IMR-90 (cell line): ENCODE results near the gene PERM1. TPM values are rescaled to one million over a fixed set of nuclear protein-coding genes. Genes with fewer than 3 reads are reported as not detected.

ENCODE experiments used
- ATAC-seq: fragments of 200-7000 bp; cut with Tn5 transposase; 2 replicates; pipeline ENCODE4 v1.9.1; 2020; ENCODE audit warnings: low read depth, mild to moderate bottlenecking, moderate library complexity
- BruUV-seq: library from RNA; stranded (reverse); fragments of 400-500 nt; replicated peaks from 2 replicates; lab custom pipeline; 2021; lab: Mats Ljungman, UMichigan
- CTCF ChIA-PET: fragments of 300-600 bp; formaldehyde crosslinking; extraction: SDS; loops from one replicate; lab custom pipeline; 2021; ENCODE audit warnings: antibody characterized with exemption; lab: Yijun Ruan, JAX
- POLR2A ChIA-PET: fragments of 300-600 bp; sonication (Branson Sonifier 250); formaldehyde crosslinking; loops from one replicate; lab custom pipeline; 2022; ENCODE audit warnings: antibody characterized with exemption; ENCODE audit not compliant: unreplicated experiment; lab: Charles Lee
- DNase-seq: peaks from one replicate; pipeline ENCODE4 v3.0.0; 2013
- H2AFZ ChIP-seq: replicated peaks from 2 replicates; pipeline ENCODE3; 2013; ENCODE audit warnings: low read length, mild to moderate bottlenecking; ENCODE audit not compliant: poor library complexity
- H2AK5ac ChIP-seq: 2 replicates; pipeline ENCODE4 v1.6.1; 2013; ENCODE audit warnings: low read depth, low read length, inconsistent platforms
- H2AK9ac ChIP-seq: replicated peaks from 2 replicates; pipeline ENCODE3; 2013; ENCODE audit warnings: mild to moderate bottlenecking, low read depth, low read length, moderate library complexity; ENCODE audit not compliant: poor library complexity
- H2BK120ac ChIP-seq: 2 replicates; pipeline ENCODE4 v1.6.1; 2013; ENCODE audit warnings: low read depth, low read length, inconsistent platforms
- H2BK15ac ChIP-seq: 3 replicates; pipeline ENCODE4 v1.6.1; 2013; ENCODE audit warnings: low read depth, low read length, inconsistent platforms
- H2BK20ac ChIP-seq: 2 replicates; pipeline ENCODE4 v1.6.1; 2013; ENCODE audit warnings: low read depth, mild to moderate bottlenecking, inconsistent platforms, low read length, moderate library complexity
- H2BK5ac ChIP-seq: 2 replicates; pipeline ENCODE4 v1.6.1; 2013; ENCODE audit warnings: mild to moderate bottlenecking, low read depth, low read length, inconsistent platforms; ENCODE audit not compliant: poor library complexity, severe bottlenecking
- H3K14ac ChIP-seq: replicated peaks from 2 replicates; pipeline ENCODE4 v1.6.1; 2013; ENCODE audit warnings: low read depth, low read length, inconsistent platforms
- H3K18ac ChIP-seq: 2 replicates; pipeline ENCODE4 v1.6.1; 2013; ENCODE audit warnings: low read depth, low read length, control low read depth
- H3K23ac ChIP-seq: 2 replicates; pipeline ENCODE4 v1.6.1; 2013; ENCODE audit warnings: low read depth, low read length, inconsistent platforms
- H3K27ac ChIP-seq: 2 replicates; pipeline ENCODE4 v1.5.1; 2013; ENCODE audit warnings: mild to moderate bottlenecking, control low read depth, low read length; ENCODE audit not compliant: insufficient read depth
- H3K27me3 ChIP-seq: 2 replicates; pipeline ENCODE4 v1.6.1; 2013; ENCODE audit warnings: low read length; ENCODE audit not compliant: control insufficient read depth, insufficient read depth
- H3K36me3 ChIP-seq: 2 replicates; pipeline ENCODE4 v1.6.1; 2013; ENCODE audit warnings: low read length, mixed read lengths; ENCODE audit not compliant: control insufficient read depth, insufficient read depth
- H3K4ac ChIP-seq: 2 replicates; pipeline ENCODE4 v1.6.1; 2013; ENCODE audit warnings: low read depth, low read length, inconsistent platforms
- H3K4me1 ChIP-seq: 2 replicates; pipeline ENCODE4 v1.6.1; 2013; ENCODE audit warnings: low read length, mixed read lengths; ENCODE audit not compliant: control insufficient read depth, insufficient read depth
- H3K4me2 ChIP-seq: 2 replicates; pipeline ENCODE4 v1.6.1; 2013; ENCODE audit warnings: low read depth, mild to moderate bottlenecking, control low read depth, low read length, moderate library complexity
- H3K4me3 ChIP-seq: 2 replicates; pipeline ENCODE4 v1.5.1; 2013; ENCODE audit warnings: low read depth, mild to moderate bottlenecking, control low read depth, low read length, moderate library complexity; ENCODE audit not compliant: insufficient read depth
- H3K56ac ChIP-seq: 2 replicates; pipeline ENCODE4 v1.6.1; 2013; ENCODE audit warnings: low read length, inconsistent platforms; ENCODE audit not compliant: insufficient read depth; ENCODE audit errors: extremely low read depth
- H3K79me1 ChIP-seq, 2 experiments: 2 replicates each; pipeline ENCODE4 v1.6.1; 2013; ENCODE audit warnings: low read length in 2 of 2, inconsistent platforms in 1 of 2, low read depth in 1 of 2
- H3K9ac ChIP-seq: 2 replicates; pipeline ENCODE4 v1.6.1; 2013; ENCODE audit warnings: low read depth, low read length, control low read depth
- H3K9me1 ChIP-seq: 2 replicates; pipeline ENCODE4 v1.6.1; 2013; ENCODE audit warnings: low read length, inconsistent platforms; ENCODE audit not compliant: insufficient read depth
- H3K9me3 ChIP-seq: 2 replicates; pipeline ENCODE4 v1.6.1; 2013; ENCODE audit warnings: low read length; ENCODE audit not compliant: control insufficient read depth, insufficient read depth
- H4K20me1 ChIP-seq: 2 replicates; pipeline ENCODE4 v1.6.1; 2013; ENCODE audit warnings: low read length, inconsistent platforms; ENCODE audit not compliant: insufficient read depth
- H4K5ac ChIP-seq: 2 replicates; pipeline ENCODE4 v1.6.1; 2013; ENCODE audit warnings: mild to moderate bottlenecking, low read depth, low read length, control low read depth
- H4K8ac ChIP-seq, 2 experiments: 2 replicates each; pipeline ENCODE4 v1.6.1; 2013; ENCODE audit warnings: low read depth in 2 of 2, low read length in 2 of 2, control low read depth in 1 of 2, inconsistent platforms in 1 of 2
- H4K91ac ChIP-seq: 2 replicates; pipeline ENCODE4 v1.6.1; 2013; ENCODE audit warnings: low read depth, low read length, inconsistent platforms; ENCODE audit not compliant: insufficient read depth
- BHLHE40 ChIP-seq: fragments of 150-350 bp; IDR thresholded peaks from 2 replicates; pipeline ENCODE4 v1.6.1; 2016; ENCODE audit warnings: mild to moderate bottlenecking, low read depth, low read length
- CEBPB ChIP-seq: IDR thresholded peaks from 2 replicates; pipeline ENCODE4 v1.6.1; 2012; ENCODE audit warnings: low read depth, low read length, improper control_type of control experiment
- MAZ ChIP-seq: IDR thresholded peaks from 2 replicates; pipeline ENCODE4 v1.6.1; 2012; ENCODE audit warnings: low read depth, mild to moderate bottlenecking, low read length, improper control_type of control experiment, moderate library complexity, borderline replicate concordance
- MXI1 ChIP-seq: IDR thresholded peaks from 2 replicates; pipeline ENCODE4 v1.6.1; 2012; ENCODE audit warnings: low read depth, mild to moderate bottlenecking, low read length, moderate library complexity, borderline replicate concordance
- NFE2L2 ChIP-seq: fragments of 150-350 bp; IDR thresholded peaks from 2 replicates; pipeline ENCODE4 v1.6.1; 2016; ENCODE audit warnings: low read depth, mild to moderate bottlenecking, low read length
- POLR2A ChIP-seq: IDR thresholded peaks from 2 replicates; pipeline ENCODE4 v1.6.1; 2012; ENCODE audit warnings: mild to moderate bottlenecking, low read depth, low read length
- RCOR1 ChIP-seq: IDR thresholded peaks from 2 replicates; pipeline ENCODE4 v1.6.1; 2012; ENCODE audit warnings: mild to moderate bottlenecking, low read length, improper control_type of control experiment; ENCODE audit not compliant: insufficient replicate concordance
- RFX5 ChIP-seq: IDR thresholded peaks from 2 replicates; pipeline ENCODE4 v1.8.0; 2012; ENCODE audit warnings: low read depth, mild to moderate bottlenecking, low read length, moderate library complexity
- SMC3 ChIP-seq: fragments of 150-350 bp; IDR thresholded peaks from 2 replicates; pipeline ENCODE4 v1.6.1; 2016; ENCODE audit warnings: low read depth, mild to moderate bottlenecking, antibody characterized with exemption, low read length, moderate library complexity
- whole genome bisulfite sequencing, 2 experiments: methylation state at CpG; one replicate each; pipeline versions ENCODE4 v1.1.5 to v1.1.7; 2013; ENCODE audit warnings: missing lambda C conversion rate in 2 of 2; ENCODE audit not compliant: insufficient read length in 1 of 2; ENCODE audit errors: extremely low coverage in 2 of 2; 5-methylcytosine and 5-hydroxymethylcytosine counted together
- dilution Hi-C: fragments of 300-500 bp; cut with HindIII; formaldehyde crosslinking; loops from one replicate; pipeline ENCODE4 v1.14.3; 2018; ENCODE audit warnings: low sequenced_read_pairs; ENCODE audit not compliant: unreplicated experiment
- in situ Hi-C: fragments of 300-500 bp; cut with MboI; formaldehyde crosslinking; loops from 3 replicates; pipeline ENCODE4 v1.14.3; 2019; ENCODE audit warnings: low sequenced_read_pairs, inconsistent platforms, mixed read lengths
- intact Hi-C: fragments of 100-400 bp; cut with micrococcal nuclease; formaldehyde crosslinking; loops from 2 replicates; pipeline ENCODE4 v1.10.0; 2022
- polyA plus RNA-seq, 3 experiments: library from polyadenylated mRNA; depleted of rRNA; stranded (reverse); fragments of >200 nt; gene quantifications; 2 replicates each; pipeline ENCODE4 v1.2.3, GENCODE V29; 2012; ENCODE audit warnings: low replicate concordance in 1 of 3
- total RNA-seq: library from RNA; depleted of rRNA; stranded (reverse); fragments of >200 nt; gene quantifications from 2 replicates; pipeline ENCODE4 v1.2.3, GENCODE V29; 2012
- TF ChIP-seq, protein P1 (sequence below): fragments of 150-350 bp; IDR thresholded peaks from 2 replicates; pipeline ENCODE4 v1.6.1; 2016; ENCODE audit warnings: low read depth, mild to moderate bottlenecking, low read length, moderate library complexity, borderline replicate concordance
- TF ChIP-seq, protein P2 (sequence below): conservative IDR thresholded peaks from 2 replicates; pipeline ENCODE4 v1.5.1; 2012; ENCODE audit warnings: mild to moderate bottlenecking, low read depth, low read length, improper control_type of control experiment

Gene PERM1
- total and polyA plus RNA-seq, 2 of the 4 experiments (the other 2 are of a cell fraction), result not detected

- H2BK5ac ChIP-seq, result no peak overlapping the region
- TF ChIP-seq RFX5, result no peak
- TF ChIP-seq POLR2A, result no peak
- TF ChIP-seq MXI1, result no peak
- TF ChIP-seq, protein P1, sequence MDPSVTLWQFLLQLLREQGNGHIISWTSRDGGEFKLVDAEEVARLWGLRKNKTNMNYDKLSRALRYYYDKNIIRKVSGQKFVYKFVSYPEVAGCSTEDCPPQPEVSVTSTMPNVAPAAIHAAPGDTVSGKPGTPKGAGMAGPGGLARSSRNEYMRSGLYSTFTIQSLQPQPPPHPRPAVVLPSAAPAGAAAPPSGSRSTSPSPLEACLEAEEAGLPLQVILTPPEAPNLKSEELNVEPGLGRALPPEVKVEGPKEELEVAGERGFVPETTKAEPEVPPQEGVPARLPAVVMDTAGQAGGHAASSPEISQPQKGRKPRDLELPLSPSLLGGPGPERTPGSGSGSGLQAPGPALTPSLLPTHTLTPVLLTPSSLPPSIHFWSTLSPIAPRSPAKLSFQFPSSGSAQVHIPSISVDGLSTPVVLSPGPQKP, result no peak
- no peak for TF ChIP-seq CEBPB
- no peak for TF ChIP-seq BHLHE40
- TF ChIP-seq, protein P2, sequence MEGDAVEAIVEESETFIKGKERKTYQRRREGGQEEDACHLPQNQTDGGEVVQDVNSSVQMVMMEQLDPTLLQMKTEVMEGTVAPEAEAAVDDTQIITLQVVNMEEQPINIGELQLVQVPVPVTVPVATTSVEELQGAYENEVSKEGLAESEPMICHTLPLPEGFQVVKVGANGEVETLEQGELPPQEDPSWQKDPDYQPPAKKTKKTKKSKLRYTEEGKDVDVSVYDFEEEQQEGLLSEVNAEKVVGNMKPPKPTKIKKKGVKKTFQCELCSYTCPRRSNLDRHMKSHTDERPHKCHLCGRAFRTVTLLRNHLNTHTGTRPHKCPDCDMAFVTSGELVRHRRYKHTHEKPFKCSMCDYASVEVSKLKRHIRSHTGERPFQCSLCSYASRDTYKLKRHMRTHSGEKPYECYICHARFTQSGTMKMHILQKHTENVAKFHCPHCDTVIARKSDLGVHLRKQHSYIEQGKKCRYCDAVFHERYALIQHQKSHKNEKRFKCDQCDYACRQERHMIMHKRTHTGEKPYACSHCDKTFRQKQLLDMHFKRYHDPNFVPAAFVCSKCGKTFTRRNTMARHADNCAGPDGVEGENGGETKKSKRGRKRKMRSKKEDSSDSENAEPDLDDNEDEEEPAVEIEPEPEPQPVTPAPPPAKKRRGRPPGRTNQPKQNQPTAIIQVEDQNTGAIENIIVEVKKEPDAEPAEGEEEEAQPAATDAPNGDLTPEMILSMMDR, result no peak
- no peak for TF ChIP-seq RCOR1
- no peak for TF ChIP-seq NFE2L2
- no peak for TF ChIP-seq SMC3
- TF ChIP-seq MAZ, result no peak
- no peak overlapping the region for H2BK15ac ChIP-seq
- peaks cover 62% of the 10 kb centered on the region for H3K36me3 ChIP-seq
- dilution Hi-C loops, result no loop called here
- H4K5ac ChIP-seq, result no peak overlapping the region
- ATAC-seq, result no peak
- ChIA-PET POLR2A (no interaction called here), CTCF (no interaction called here)
- in situ Hi-C loops, result loop anchor here (5.0 kb wide), 1 partner anchor 43 kb away; no protein-coding TSS in a partner anchor
- H3K79me1 ChIP-seq, result peaks cover 13 to 54% of the 10 kb centered on the region in 2 experiments
- H3K4me2 ChIP-seq, result no peak overlapping the region
- intact Hi-C loops, result loop anchor here (5.0 kb wide), 1 partner anchor 33 kb away; the partner anchor contains the start of gene SAMD11
- H3K56ac ChIP-seq, result no peak overlapping the region
- H3K9me3 ChIP-seq, result no peaks in the 10 kb centered on the region
- no peak overlapping the region for H3K4me3 ChIP-seq
- H4K8ac ChIP-seq, result no peak overlapping the region
- no peak overlapping the region for H3K18ac ChIP-seq
- H3K27me3 ChIP-seq, result no peaks in the 10 kb centered on the region
- no peak overlapping the region for H4K91ac ChIP-seq
- H3K4ac ChIP-seq, result no peak overlapping the region
- no peak overlapping the region for H2AK5ac ChIP-seq
- no peak overlapping the region for H3K23ac ChIP-seq
- no peak overlapping the region for H2BK20ac ChIP-seq
- BruUV-seq, result no TSS peak
- WGBS, 2 experiments, result 84% methylated on average over 4 of the region's 13 CpGs; no CpG with 5 or more reads in 1 of the 2 experiments
- no peak for DNase-seq
- peak overlapping the region; percentile 61 for H2AK9ac ChIP-seq
- no peak overlapping the region for H3K27ac ChIP-seq
- H3K9me1 ChIP-seq, result peaks cover 11% of the 10 kb centered on the region
- no peak overlapping the region for H3K14ac ChIP-seq
- no peak overlapping the region for H3K9ac ChIP-seq
- H4K20me1 ChIP-seq, result peaks cover 30% of the 10 kb centered on the region
- peaks cover 4% of the 10 kb centered on the region; the same call in 1 of the 2 replicates for H3K4me1 ChIP-seq
- H2AFZ ChIP-seq, result no peak overlapping the region
- no peak overlapping the region for H2BK120ac ChIP-seq
Measured at GRCh38 chr1:954927-955326, 27.0 kb downstream of the PERM1 start.
